Stimulated activated CD4-positive, alpha-beta T cell treated with anti-CD3 and anti-CD28 coated beads, Interleukin-1b, Interleukin-23, amount 100 ng/mL, for 48 hours (primary cell): ENCODE data around the gene ANAPC2.

Experiments
- DNase-seq: peaks from one replicate; pipeline ENCODE4 v3.0.0-alpha.2; 2020

ANAPC2 gene

GRCh38 chr9:137191245-137191644 lies 2.9 kb upstream of the ANAPC2 start:
- no peak for DNase-seq

GRCh38 chr9:137190315-137190856 lies 2.0 kb upstream of the ANAPC2 start:
- no peak for DNase-seq

- no peak for DNase-seq
These were observed 1.2 kb upstream of the ANAPC2 start for GRCh38 chr9:137189297-137190295.

DNA sequence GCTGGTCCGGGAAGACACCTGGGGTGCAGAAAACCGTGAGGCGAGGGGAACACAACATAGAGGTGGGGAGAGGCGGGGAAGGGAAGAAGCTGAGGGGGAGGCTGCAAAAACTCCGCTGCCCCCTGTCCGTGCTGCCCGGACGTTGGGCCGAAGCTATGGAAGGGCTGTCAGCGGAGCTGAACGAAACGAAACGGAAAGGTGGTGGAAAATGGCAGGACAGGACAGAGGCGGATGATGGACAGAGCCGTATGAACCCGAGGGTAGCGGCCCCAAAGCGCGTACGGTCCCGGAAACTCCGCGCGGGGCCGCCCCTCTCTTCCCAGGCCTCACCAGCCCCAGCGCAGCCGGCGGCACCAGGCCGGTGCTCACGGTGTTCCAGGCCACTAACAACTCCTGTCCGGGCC lies 272 bp downstream of the ANAPC2 start:
- no peak for DNase-seq

- no peak for DNase-seq
These were observed 974 bp downstream of the ANAPC2 start for GRCh38 chr9:137187386-137187785.

DNA sequence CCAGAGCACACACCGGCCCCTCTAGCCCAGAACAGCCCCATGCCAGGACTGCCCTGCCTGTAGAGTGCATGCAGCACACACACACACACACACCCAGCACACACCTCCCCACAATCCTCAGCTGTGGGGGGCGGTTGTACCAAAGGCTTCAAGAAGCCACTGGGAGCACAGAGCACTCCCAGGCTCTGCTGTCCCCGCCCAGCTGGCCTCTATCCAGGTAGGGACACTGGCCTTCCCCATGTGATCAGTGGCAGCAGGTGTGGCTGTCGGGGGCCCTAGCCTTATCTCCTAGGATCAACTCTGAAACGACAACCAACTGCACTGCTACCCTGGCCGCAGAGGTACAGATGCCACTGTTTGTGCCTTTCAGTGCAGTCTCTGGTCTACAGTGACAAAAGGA lies 2.0 kb downstream of the ANAPC2 start:
- no peak for DNase-seq

DNA sequence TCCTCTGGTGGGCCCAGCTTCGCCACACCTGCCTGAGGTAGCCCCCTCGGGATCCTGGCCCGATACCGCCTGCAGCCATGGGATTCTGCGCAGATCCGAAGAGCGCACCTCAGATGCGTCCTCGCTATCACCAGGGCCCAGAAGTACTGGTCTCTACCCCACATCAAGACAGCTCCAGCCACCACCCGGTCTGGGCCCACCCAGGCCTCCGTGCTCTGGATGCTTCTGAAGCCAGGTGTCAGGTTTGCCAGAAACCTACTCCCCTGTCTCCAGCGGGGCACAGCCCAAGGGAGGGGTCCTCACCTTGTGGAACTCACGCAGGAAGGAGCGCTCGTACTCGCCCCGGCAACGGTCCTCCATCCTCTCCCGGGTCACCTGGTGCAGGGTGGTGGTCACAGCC lies 2.4 kb downstream of the ANAPC2 start:
- no peak for DNase-seq

- DNase-seq: no peak
These were observed 3.3 kb downstream of the ANAPC2 start for GRCh38 chr9:137184881-137185660.

DNA sequence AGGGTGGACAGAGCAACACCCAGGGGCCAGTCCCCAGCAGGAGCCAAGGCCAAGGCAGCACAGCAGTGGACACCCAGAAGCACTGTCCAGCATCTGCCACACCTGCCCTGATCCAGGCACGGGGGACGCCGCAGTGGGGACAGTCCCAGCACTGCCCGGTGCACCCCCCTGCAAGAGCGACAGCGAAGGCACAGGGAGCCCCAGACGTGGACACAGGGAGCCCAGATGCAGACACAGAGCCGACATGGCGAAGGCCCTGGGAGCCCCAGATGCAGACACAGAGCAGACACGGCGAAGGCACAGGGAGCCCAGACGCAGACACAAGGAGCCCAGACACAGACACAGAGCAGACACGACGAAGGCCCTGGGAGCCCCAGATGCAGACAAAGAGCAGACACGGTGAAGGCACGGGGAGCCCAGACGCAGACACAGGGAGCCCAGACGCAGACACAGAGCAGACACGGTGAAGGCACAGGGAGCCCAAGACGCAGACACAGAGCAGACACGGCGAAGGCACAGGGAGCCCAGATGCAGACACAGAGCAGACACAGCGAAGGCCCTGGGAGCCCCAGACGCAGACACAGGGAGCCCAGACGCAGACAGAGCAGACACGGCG lies 4.3 kb downstream of the ANAPC2 start:
- no peak for DNase-seq

DNA sequence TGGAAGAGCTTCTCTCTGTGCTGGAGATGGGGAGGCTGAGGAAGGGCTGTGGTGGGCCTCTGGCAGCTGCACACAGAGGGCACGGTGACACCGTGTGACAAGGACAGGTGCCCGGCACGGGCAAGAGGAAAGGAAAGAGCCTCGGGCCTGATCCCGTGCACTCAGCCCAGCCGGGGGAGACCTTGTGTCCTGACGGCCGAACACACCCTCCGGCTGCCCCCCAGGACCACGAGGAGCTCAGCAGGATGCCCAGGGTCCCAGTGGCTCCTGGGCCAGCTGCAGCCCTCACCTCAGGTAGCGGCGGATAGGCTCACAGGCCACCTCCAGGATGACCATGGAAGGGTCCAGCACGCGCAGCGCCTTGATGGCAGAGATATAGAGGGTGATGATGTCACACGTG lies 5.5 kb downstream of the ANAPC2 start:
- no peak for DNase-seq

DNA sequence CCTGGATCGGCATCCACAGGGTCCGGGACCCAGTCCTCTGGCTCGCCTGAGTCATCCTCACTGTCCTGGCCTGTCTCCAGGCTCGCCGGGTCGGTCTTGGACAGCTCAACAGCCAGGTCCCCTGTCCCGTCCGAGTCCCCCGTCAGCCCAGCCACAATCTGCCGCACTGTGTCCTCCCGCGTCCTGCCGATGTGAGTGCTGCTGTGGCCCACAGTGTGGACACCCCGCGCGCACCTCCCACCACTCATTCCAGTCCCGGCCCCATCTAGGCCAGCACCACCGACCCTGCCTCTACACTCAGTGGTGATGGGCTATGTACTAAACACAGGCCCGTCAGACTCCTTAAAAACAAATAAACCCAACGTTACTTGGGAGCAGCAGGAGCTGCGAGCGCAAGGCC lies 6.7 kb downstream of the ANAPC2 start:
- no peak for DNase-seq

GRCh38 chr9:137180491-137180890 lies 7.9 kb downstream of the ANAPC2 start:
- no peak for DNase-seq

- no peak for DNase-seq
These were observed 8.6 kb downstream of the ANAPC2 start for GRCh38 chr9:137179761-137180160.

GRCh38 chr9:137178939-137179630 lies 9.3 kb downstream of the ANAPC2 start:
- DNase-seq: no peak

- no peak for DNase-seq
These were observed 10.0 kb downstream of the ANAPC2 start for GRCh38 chr9:137178201-137178938.

- no peak for DNase-seq
These were observed 11.8 kb downstream of the ANAPC2 start for GRCh38 chr9:137176302-137177182.

- DNase-seq: no peak
These were observed 12.9 kb downstream of the ANAPC2 start for GRCh38 chr9:137175345-137175961.

DNA sequence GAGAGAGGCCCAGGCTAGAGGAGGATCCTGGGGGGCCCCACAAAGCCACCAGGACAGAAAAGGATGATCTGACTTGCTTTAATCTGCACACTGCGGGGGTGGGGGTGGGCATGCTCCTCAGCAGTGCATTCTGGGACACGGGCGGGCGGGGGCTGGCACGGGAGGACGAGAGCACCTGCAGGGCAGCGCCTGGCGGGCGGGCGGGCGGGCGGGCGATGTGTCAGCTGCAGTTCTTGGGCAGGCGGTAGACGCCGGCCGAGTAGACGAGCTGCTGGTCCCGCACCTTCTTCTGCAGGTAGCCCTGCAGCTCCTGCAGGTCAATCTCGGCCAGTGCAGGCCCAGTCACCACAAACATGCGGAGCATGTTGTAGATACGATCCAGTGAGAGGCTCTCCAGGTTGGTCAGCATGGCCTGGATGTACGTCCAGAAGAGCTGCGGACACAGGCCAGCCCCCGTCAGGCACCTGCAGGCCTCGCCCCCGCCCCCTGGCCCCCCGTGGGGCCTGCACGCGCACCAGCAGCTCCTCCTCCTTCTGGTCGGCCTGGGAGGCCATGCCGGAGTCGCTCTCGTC lies 13.6 kb downstream of the ANAPC2 start:
- no peak for DNase-seq

DNA sequence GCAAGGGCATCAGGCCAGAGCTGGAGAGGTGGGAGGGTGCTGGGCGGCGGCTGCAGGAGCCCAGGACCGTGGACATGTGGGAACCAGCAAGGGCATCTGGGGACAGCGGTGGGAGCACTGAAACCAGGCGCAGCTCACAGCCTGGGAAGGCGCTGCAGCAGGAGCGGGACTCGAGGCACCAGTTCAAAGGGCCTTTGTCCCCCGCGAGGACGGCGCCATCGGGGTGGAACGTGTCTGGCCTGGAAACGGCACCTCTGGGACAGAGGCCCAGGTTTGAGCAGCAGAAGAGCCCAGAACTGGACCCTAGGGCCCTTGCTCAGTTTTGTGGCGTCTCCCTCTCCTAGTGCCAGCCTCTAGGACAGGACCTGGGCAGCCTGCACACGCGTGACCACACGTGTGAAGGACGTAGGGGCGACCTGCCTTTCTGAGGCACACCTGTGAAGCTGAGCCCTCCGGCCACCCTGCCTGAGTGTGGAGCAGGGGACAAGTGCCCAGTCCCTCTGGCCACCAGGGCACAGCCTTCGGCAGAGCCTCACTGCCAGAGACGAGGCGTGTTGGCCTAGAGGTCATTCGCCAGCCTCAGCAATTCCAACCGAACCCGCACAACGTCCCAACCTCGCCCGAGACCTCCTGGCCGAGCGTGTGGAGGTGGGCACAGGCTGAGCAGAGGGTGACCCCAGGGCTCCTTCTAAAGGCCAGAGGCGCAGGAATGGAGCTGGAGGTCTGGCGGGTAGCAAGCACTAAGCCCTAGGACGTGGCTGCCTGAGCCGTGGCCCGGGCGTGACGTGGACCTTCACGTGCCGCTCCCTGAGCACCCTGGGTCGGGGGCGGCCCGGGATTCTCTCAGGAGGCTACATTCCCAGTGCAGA lies 14.3 kb downstream of the ANAPC2 start:
- DNase-seq: no peak
